ENCODE data around the gene SP4. TPM values are rescaled to one million over a fixed set of nuclear protein-coding genes. Genes with fewer than 3 reads are reported as not detected.

SP4 gene
- total RNA-seq, 1 experiment from 2014 or later, result 15.9 TPM

GRCh38 chr7:21425290-21425689, 2.6 kb upstream of the SP4 start:
- no peaks in the 10 kb centered on the region for H3K27me3 Mint-ChIP-seq (ENCODE audit: unreplicated experiment)
- no peak for TF ChIP-seq CTCF (IDR thresholded peaks at IDR 0.05; ENCODE audit: unreplicated experiment)
- no peaks in the 10 kb centered on the region for H3K9me3 Mint-ChIP-seq (ENCODE audit: low read depth, unreplicated experiment)
- DNase-seq, result no peak
- H3K4me3 Mint-ChIP-seq (ENCODE audit: low read depth, unreplicated experiment), result no peak overlapping the region
- no peak overlapping the region for H3K27ac Mint-ChIP-seq (ENCODE audit: unreplicated experiment)
- H3K36me3 Mint-ChIP-seq (ENCODE audit: insufficient read depth, unreplicated experiment), result peaks cover 29% of the 10 kb centered on the region
- CTCF ChIA-PET, result interaction anchor here (0.7 kb wide), 1 partner anchor 1721 kb away, joined by 3 read pairs; no protein-coding TSS in a partner anchor
- peaks cover 29% of the 10 kb centered on the region for H3K4me1 Mint-ChIP-seq (ENCODE audit: low read depth, unreplicated experiment)
- BruUV-seq (replicated peaks), result no TSS peak
- intact Hi-C loops (cut with micrococcal nuclease; ENCODE audit: unreplicated experiment), result loop anchor here (5.0 kb wide), 3 partner anchors 77 to 1647 kb away; no protein-coding TSS in a partner anchor

- H3K27me3 Mint-ChIP-seq (ENCODE audit: unreplicated experiment), result no peaks in the 10 kb centered on the region
- peaks cover 30% of the 10 kb centered on the region for H3K4me1 Mint-ChIP-seq (ENCODE audit: low read depth, unreplicated experiment)
- DNase-seq, result no peak
These were observed 1.3 kb upstream of the SP4 start for GRCh38 chr7:21426286-21427181.

GRCh38 chr7:21427182-21427870, 557 bp upstream of the SP4 start:
- no TSS peak for BruUV-seq (replicated peaks)
- intact Hi-C loops (cut with micrococcal nuclease; ENCODE audit: unreplicated experiment), result loop anchor here (1.0 to 5.0 kb wide), 6 partner anchors 61 to 1645 kb away; no protein-coding TSS in a partner anchor
- no peak for TF ChIP-seq CTCF (IDR thresholded peaks at IDR 0.05; ENCODE audit: unreplicated experiment)
- Mint-ChIP-seq H3K4me1 (ENCODE audit: low read depth, unreplicated experiment) (peaks cover 30% of the 10 kb centered on the region), H3K36me3 (ENCODE audit: insufficient read depth, unreplicated experiment) (peaks cover 29% of the 10 kb centered on the region), H3K4me3 (ENCODE audit: low read depth, unreplicated experiment) (peak overlapping the region; percentile 99), H3K27me3 (ENCODE audit: unreplicated experiment) (no peaks in the 10 kb centered on the region), H3K9me3 (ENCODE audit: low read depth, unreplicated experiment) (no peaks in the 10 kb centered on the region), H3K27ac (ENCODE audit: unreplicated experiment) (peak overlapping the region; percentile 96)
- DNase-seq, result peak; percentile 100
- CTCF ChIA-PET, result interaction anchor here (0.6 to 1.8 kb wide), 22 partner anchors 10 to 1585 kb away, joined by 3 to 10 read pairs (median 4); no protein-coding TSS in a partner anchor

More at GRCh38 chr7:21426286-21427181, 1.3 kb upstream of the SP4 start:
- H3K27ac Mint-ChIP-seq (ENCODE audit: unreplicated experiment), result peak overlapping the region; percentile 58
- intact Hi-C loops (cut with micrococcal nuclease; ENCODE audit: unreplicated experiment), result loop anchor here (1.0 to 5.0 kb wide), 6 partner anchors 60 to 1646 kb away; no protein-coding TSS in a partner anchor
- BruUV-seq (replicated peaks), result no TSS peak
- CTCF ChIA-PET, result interaction anchor here (0.5 to 1.8 kb wide), 19 partner anchors 9 to 1586 kb away, joined by 3 to 10 read pairs (median 4); no protein-coding TSS in a partner anchor
- H3K4me3 Mint-ChIP-seq (ENCODE audit: low read depth, unreplicated experiment), result peak overlapping the region; percentile 99
- peaks cover 29% of the 10 kb centered on the region for H3K36me3 Mint-ChIP-seq (ENCODE audit: insufficient read depth, unreplicated experiment)
- TF ChIP-seq CTCF (IDR thresholded peaks at IDR 0.05; ENCODE audit: unreplicated experiment), result no peak
- H3K9me3 Mint-ChIP-seq (ENCODE audit: low read depth, unreplicated experiment), result no peaks in the 10 kb centered on the region

GRCh38 chr7:21428659-21428941, 717 bp downstream of the SP4 start:
- no peak for TF ChIP-seq CTCF (IDR thresholded peaks at IDR 0.05; ENCODE audit: unreplicated experiment)
- Mint-ChIP-seq H3K4me3 (ENCODE audit: low read depth, unreplicated experiment) (peak overlapping the region; percentile 99), H3K4me1 (ENCODE audit: low read depth, unreplicated experiment) (peaks cover 30% of the 10 kb centered on the region), H3K36me3 (ENCODE audit: insufficient read depth, unreplicated experiment) (peaks cover 29% of the 10 kb centered on the region), H3K27me3 (ENCODE audit: unreplicated experiment) (no peaks in the 10 kb centered on the region), H3K27ac (ENCODE audit: unreplicated experiment) (peak overlapping the region; percentile 87), H3K9me3 (ENCODE audit: low read depth, unreplicated experiment) (no peaks in the 10 kb centered on the region)
- DNase-seq, result no peak
- BruUV-seq (replicated peaks), result no TSS peak
- intact Hi-C loops (cut with micrococcal nuclease; ENCODE audit: unreplicated experiment), result loop anchor here (5.0 kb wide), 3 partner anchors 74 to 1644 kb away; no protein-coding TSS in a partner anchor
- CTCF ChIA-PET, result interaction anchor here (0.6 kb wide), 1 partner anchor 14 kb away, joined by 3 read pairs; no protein-coding TSS in a partner anchor
